Stimulated activated CD4-positive, alpha-beta T cell treated with anti-CD3 and anti-CD28 coated beads, Interleukin-1b, Interleukin-23, amount 100 ng/mL, for 48 hours (primary cell): ENCODE results near the gene CFL1.
A peak's percentile ranks its signal among the peaks of the same experiment; 100 is the strongest.

Experiments
- DNase-seq: peaks from one replicate; pipeline ENCODE4 v3.0.0-alpha.2; 2020

The CFL1 gene

GRCh38 chr11:65869643-65870306 lies 11.8 kb upstream of the CFL1 start:
- DNase-seq = no peak

- no peak for DNase-seq
These were observed 10.9 kb upstream of the CFL1 start for GRCh38 chr11:65868907-65869306.

DNA sequence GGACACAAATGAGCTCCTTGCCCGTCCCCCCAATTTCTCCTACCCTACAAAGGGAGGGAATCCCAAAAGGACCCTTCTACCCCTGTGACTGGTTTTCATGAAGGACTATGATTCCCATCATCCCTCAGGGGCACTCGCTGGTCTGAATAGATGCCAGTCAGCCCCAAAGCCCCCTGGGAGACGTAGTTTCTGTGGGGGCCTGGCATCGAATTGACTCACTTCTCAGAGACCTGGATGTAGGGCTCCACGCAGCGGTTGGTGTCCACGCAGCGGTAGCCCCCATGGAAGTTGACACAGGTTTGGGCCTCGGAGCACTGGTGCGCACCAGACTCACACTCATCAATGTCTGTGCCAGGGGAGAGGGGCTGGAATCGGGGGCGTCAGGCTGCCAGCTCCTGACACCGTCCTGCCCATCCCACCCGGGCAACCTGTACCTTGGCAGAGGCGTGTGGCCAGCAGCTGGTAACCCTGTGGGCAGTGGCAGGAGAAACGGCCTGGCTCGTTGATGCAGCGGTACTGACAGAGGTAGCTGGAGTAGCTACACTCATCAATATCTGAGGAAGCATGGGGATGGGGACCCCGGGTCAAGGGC lies 10.2 kb upstream of the CFL1 start:
- no peak for DNase-seq

DNA sequence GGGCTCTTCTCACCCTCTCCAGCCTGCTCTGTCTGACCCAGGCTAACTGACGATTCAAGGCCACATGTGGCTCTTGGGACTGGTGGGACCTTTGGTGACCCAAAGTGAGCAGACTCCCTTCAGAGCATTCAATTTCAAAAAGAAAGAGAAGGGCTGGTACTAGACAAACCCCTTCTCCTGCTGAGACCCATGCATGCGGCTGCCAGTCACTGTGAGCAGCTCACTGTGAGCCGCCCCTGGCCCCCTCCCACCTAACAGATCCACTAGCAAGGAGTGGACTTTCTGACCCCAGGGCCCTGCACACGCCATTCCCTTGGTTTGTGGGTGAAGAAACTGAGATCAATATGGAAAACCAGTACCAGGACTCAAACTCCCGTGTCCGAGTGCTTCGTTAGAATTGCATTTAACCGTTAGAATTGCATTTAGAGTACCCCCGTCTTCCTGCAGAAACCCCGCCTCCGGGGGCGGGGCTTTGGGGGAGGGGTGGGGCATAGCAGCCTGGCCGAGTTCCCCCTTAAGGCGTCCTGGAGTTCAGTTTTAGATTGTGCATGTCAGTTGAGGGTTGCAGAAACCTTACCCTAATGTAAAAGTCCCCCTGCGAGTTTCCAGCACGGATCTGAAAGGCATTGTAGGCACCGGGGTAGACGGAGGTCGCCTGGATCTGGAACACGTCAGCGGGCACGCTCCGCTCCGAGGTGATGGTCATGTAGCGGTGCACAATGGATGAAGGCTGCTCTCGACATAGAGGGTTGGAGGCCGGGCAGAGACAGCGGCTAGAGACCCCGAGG lies 9.5 kb upstream of the CFL1 start:
- no peak for DNase-seq

- DNase-seq = no peak
These were observed 8.7 kb upstream of the CFL1 start for GRCh38 chr11:65866509-65867283.

- no peak for DNase-seq
These were observed 7.7 kb upstream of the CFL1 start for GRCh38 chr11:65865550-65866172.

- no peak for DNase-seq
These were observed 6.9 kb upstream of the CFL1 start for GRCh38 chr11:65864706-65865471.

DNA sequence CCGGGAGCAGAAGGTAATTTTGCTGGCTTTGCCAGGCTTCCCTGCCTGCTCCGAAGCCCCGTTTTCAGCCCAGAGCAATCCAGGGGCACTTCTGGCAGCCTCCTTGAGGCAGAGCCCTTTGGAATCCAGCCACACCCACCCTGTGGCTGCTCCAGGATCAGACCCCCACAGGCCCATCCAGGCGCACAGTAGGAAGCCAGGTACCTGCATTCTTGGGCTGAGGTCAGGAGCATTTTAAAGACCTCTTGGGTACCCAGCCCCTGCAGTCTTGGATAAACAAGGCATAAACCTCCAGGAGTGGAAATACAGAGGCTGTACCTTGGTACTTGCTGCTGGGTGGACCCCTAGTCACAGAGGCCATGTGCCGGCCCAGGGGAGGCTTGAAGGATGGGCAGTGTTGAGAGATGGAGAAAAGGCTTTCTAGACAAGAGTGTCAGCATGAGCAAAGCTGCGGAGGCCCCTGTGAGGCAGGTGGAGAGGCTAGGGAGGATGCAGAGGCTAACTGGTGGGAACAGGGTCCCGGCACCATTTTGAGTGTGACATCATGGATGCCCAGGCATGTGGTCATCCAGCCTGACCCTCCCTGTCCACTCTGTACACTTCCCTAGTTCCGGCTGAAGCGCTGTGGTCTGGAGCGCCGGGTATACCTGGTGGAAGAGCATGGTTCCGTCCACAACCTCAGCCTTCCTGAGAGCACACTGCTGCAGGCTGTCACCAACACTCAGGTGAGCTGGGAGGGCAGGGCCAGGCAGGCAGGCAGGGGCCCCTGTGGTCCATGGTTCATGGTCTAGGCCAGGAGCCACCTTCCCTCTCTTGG lies 6.1 kb upstream of the CFL1 start:
- no peak for DNase-seq

DNA sequence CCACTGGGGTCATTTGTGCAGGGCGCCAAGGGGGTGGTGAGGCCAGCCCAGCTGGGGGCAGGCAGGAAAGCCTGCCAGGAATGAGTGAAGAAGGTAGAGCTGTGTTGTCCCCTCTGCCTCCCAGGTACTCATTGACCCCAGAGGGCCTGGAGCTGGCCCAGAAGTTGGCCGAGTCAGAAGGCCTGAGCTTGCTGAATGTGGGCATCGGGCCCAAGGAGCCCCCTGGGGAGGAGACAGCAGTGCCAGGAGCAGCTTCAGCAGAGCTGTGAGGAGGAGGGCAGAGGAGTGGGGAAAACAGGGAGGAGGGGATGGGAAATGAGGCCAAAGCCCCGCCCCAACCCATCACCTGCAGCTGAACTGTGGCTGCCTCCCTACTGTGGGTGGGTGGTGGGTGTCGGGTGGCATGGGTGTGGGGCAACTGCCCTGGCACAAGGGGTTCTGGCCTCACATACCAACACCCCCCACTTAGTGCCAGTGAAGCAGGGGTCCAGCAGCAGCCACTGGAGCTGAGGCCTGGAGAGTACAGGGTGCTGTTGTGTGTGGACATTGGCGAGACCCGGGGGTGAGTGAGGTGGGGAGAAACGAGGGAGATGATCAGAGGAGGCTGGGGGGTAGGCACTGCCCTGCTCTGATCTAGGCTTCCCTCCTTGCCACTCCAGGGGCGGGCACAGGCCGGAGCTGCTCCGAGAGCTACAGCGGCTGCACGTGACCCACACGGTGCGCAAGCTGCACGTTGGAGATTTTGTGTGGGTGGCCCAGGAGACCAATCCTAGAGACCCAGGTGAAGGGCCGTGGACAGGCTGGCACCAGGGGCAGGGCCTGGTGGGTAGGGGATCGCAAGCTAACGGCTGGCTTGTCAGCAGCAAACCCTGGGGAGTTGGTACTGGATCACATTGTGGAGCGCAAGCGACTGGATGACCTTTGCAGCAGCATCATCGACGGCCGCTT lies 5.2 kb upstream of the CFL1 start:
- no peak for DNase-seq

DNA sequence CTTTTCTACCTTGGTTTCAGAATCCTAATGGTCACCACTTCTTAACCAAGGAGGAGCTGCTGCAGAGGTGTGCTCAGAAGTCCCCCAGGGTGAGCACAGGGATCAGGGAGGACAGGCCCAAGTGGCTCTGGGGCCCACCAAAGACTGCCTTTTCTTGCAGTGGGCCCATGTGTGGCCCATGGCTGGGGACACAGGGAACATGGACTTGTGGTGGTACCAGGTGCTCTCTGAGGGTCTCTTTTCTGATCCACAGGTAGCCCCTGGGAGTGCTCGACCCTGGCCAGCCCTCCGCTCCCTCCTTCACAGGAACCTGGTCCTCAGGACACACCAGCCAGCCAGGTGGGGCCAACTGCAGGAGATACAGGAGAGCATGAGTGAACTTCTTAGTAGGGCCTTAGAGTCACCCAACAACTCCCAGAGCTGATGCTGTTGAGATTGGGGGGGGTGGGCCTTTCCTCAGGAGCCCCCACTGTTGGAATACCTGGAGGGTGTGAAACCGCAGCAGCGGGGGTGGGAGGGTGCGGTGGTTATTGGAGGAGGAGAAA lies 4.3 kb upstream of the CFL1 start:
- DNase-seq = no peak

DNA sequence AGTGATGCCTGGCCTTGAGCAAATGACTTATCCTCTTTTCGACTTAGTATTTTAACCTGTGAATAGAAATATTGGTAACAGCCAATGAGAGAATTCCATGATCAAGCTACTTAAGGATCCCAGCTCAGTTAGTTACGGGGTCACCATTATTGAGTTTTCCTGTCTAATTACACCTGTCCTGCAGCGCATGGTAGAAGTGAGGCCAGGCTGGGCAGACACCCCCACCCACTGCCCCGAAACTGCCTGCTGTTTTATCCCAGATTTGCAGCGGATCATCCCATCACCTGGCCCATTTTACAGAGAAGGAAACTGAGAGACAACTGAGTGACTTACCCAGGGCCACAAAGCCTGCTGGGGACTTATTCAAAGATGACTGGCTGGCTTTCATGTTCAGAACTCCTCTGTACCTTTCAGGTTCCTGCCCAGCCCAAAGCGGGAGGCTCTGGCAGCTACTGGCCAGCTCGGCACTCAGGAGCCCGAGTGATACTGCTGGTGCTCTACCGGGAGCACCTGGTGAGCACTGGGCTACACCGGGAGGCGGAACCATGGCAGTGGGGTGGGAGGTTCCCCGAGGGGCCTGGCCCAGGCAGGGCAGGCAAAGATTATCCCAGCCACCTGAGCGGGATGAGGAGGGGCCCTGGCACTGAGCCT lies 3.7 kb upstream of the CFL1 start:
- DNase-seq = no peak

DNA sequence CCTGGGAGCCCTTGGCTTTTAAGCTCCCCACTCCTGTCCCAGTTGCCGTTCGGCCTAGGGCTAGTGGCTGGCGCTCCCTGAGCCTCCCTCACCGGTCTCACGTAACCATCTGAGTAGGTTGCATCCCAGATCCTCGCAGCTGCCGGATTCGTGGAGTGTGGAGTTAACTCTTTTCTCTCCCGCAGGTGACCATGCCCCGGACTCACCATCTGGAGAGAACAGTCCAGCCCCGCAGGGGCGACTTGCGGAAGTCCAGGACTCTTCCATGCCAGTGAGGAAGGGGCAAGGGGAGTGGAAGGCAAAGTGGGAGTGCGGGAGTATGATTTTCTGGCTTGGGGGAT lies 3.2 kb upstream of the CFL1 start:
- DNase-seq = no peak

GRCh38 chr11:65860278-65861164 lies 2.5 kb upstream of the CFL1 start, which contains the start of gene MUS81:
TSS of gene MUS81 (plus strand) at chr11:65860433. CDS start at chr11:65860754, 321 bp downstream.
- DNase-seq = peak; percentile 95

GRCh38 chr11:65859812-65860277 lies 1.9 kb upstream of the CFL1 start:
- no peak for DNase-seq

DNA sequence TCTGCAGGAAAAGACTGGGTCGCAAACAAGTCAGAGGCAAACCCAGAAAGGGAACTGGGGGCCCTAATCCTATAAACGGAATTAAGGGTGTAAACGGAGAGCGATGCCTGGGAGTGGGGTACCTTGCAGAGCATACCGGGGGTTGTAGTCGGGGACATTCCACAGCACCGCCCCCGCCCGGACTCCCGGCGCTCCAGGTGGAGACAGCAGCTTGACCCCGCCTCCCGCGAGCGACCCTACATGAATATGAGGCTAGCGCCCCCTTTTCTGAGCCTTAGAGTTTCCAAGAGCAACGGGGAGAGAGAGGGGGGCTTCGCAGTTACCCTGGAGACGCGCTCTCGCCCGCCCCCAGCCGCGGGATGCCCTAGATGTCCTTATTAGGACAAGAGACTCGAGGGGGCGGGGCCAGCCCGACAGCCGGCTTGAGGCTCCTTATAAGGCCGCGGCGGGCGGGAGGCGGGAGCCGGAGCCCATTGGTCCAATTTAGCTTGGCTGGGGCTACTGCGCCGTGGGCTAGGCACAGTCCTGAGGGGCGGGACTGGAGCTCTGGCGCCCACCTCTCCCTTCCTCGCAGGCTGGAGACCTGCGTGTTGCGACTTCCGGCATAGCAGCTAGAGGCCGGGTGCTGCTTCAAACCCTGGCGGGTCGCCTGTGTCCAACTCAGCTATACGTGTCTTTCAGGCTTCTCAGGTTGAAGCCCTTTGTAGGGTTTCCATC lies 1.3 kb upstream of the CFL1 start:
- DNase-seq = peak; percentile 99

- no peak for DNase-seq
These were observed 704 bp upstream of the CFL1 start for GRCh38 chr11:65858681-65859087.

GRCh38 chr11:65857500-65857852 lies 504 bp downstream of the CFL1 start:
- DNase-seq = peak; percentile 64
